SK-N-SH treated with all-trans-retinoic acid at 6 μM for 48 hours (cell line): Measurements from ENCODE around the gene DYSF.

ENCODE experiments used
- BACH2 ChIP-seq: fragments of 250-450 bp; sonication (Bioruptor Pico); IDR thresholded peaks from 2 replicates; pipeline ENCODE4 v1.9.0; 2021; ENCODE audit warnings: mild to moderate bottlenecking, borderline replicate concordance
- CSDC2 ChIP-seq: fragments of 250-450 bp; sonication (Bioruptor Pico); IDR thresholded peaks from 2 replicates; pipeline ENCODE4 v1.5.0; 2020; ENCODE audit warnings: mild to moderate bottlenecking, moderate library complexity
- CSRNP3 ChIP-seq: fragments of 250-450 bp; sonication (Bioruptor Pico); IDR thresholded peaks from 2 replicates; pipeline ENCODE4 v1.5.1; 2021; ENCODE audit warnings: mild to moderate bottlenecking, moderate library complexity
- PATZ1 ChIP-seq: fragments of 250-450 bp; sonication (Bioruptor Pico); IDR thresholded peaks from 2 replicates; pipeline ENCODE4 v1.8.0; 2020; ENCODE audit warnings: mild to moderate bottlenecking, moderate library complexity, borderline replicate concordance
- PPARA ChIP-seq: fragments of 250-450 bp; sonication (Bioruptor Pico); IDR thresholded peaks from 2 replicates; pipeline ENCODE4 v1.5.0; 2020; ENCODE audit warnings: mild to moderate bottlenecking, borderline replicate concordance
- RARB ChIP-seq: fragments of 250-450 bp; sonication (Bioruptor Pico); IDR thresholded peaks from 2 replicates; pipeline ENCODE4 v1.8.0; 2021; ENCODE audit warnings: mild to moderate bottlenecking, moderate library complexity
- SNAI2 ChIP-seq: fragments of 250-450 bp; sonication (Bioruptor Pico); IDR thresholded peaks from 2 replicates; pipeline ENCODE4 v1.5.0; 2020; ENCODE audit warnings: mild to moderate bottlenecking, moderate library complexity
- TOX ChIP-seq: fragments of 250-450 bp; sonication (Bioruptor Pico); IDR thresholded peaks from 2 replicates; pipeline ENCODE4 v1.8.0; 2021; ENCODE audit warnings: mild to moderate bottlenecking, moderate library complexity, borderline replicate concordance
- ZC3H10 ChIP-seq: fragments of 250-450 bp; sonication (Bioruptor Pico); IDR thresholded peaks from 2 replicates; pipeline ENCODE4 v1.5.1; 2021; ENCODE audit warnings: mild to moderate bottlenecking, moderate library complexity
- ZFP3 ChIP-seq: fragments of 250-450 bp; sonication (Bioruptor Pico); IDR thresholded peaks from 2 replicates; pipeline ENCODE4 v1.5.0; 2020; ENCODE audit warnings: mild to moderate bottlenecking, moderate library complexity
- ZFP30 ChIP-seq: fragments of 450-650 bp; formaldehyde crosslinking; IDR thresholded peaks from 2 replicates; pipeline ENCODE4 v1.5.0; 2022; ENCODE audit warnings: mild to moderate bottlenecking, moderate library complexity
- ZNF8 ChIP-seq: fragments of 450-650 bp; formaldehyde crosslinking; IDR thresholded peaks from 2 replicates; pipeline ENCODE4 v1.5.0; 2020; ENCODE audit warnings: mild to moderate bottlenecking, moderate library complexity
- TF ChIP-seq, protein P1 (sequence below): fragments of 250-450 bp; sonication (Bioruptor Pico); IDR thresholded peaks from 2 replicates; pipeline ENCODE4 v1.8.0; 2021; ENCODE audit warnings: low read depth, mild to moderate bottlenecking, moderate library complexity, borderline replicate concordance
- TF ChIP-seq, protein P2 (sequence below): fragments of 250-450 bp; sonication (Bioruptor Pico); IDR thresholded peaks from 2 replicates; pipeline ENCODE4 v1.5.1; 2020; ENCODE audit warnings: low read depth, mild to moderate bottlenecking, moderate library complexity

DNA sequence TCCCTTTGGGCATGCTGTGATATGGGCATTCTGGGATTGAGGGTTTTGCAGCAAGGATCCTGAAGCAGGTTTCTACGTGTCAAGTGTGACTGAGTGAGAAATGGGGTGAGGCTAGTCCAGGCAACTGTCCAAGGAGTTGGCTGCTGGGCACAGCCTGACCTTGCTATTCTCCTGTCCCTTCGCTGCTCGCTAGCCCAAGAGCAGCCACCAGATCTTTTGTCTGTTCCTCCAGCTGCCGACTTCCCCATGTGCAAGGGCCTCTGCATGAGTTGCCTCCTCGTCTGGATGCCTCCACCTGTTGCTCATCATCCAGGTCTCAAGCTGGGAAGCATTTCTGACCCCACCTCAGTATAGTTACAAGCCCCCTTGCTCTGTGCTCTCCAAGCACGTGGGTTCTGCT lies 71.1 kb downstream of the DYSF start:
- no peak for TF ChIP-seq ZFP30 (CRISPR knock-in tag)
- TF ChIP-seq PATZ1 (CRISPR knock-in tag) = no peak
- no peak for TF ChIP-seq ZFP3 (CRISPR knock-in tag)
- TF ChIP-seq RARB (CRISPR knock-in tag) = no peak
- TF ChIP-seq TOX (CRISPR knock-in tag) = no peak
- no peak for TF ChIP-seq BACH2 (CRISPR knock-in tag)
- TF ChIP-seq SNAI2 (CRISPR knock-in tag) = no peak
- TF ChIP-seq CSDC2 (CRISPR knock-in tag) = no peak
- no peak for TF ChIP-seq ZC3H10 (CRISPR knock-in tag)
- no peak for TF ChIP-seq PPARA
- TF ChIP-seq, protein P1, sequence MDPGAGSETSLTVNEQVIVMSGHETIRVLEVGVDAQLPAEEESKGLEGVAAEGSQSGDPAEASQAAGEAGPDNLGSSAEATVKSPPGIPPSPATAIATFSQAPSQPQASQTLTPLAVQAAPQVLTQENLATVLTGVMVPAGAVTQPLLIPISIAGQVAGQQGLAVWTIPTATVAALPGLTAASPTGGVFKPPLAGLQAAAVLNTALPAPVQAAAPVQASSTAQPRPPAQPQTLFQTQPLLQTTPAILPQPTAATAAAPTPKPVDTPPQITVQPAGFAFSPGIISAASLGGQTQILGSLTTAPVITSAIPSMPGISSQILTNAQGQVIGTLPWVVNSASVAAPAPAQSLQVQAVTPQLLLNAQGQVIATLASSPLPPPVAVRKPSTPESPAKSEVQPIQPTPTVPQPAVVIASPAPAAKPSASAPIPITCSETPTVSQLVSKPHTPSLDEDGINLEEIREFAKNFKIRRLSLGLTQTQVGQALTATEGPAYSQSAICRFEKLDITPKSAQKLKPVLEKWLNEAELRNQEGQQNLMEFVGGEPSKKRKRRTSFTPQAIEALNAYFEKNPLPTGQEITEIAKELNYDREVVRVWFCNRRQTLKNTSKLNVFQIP = no peak
- TF ChIP-seq CSRNP3 (CRISPR knock-in tag) = no peak
- TF ChIP-seq, protein P2, sequence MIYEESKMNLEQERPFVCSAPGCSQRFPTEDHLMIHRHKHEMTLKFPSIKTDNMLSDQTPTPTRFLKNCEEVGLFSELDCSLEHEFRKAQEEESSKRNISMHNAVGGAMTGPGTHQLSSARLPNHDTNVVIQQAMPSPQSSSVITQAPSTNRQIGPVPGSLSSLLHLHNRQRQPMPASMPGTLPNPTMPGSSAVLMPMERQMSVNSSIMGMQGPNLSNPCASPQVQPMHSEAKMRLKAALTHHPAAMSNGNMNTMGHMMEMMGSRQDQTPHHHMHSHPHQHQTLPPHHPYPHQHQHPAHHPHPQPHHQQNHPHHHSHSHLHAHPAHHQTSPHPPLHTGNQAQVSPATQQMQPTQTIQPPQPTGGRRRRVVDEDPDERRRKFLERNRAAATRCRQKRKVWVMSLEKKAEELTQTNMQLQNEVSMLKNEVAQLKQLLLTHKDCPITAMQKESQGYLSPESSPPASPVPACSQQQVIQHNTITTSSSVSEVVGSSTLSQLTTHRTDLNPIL = no peak
- TF ChIP-seq ZNF8 (CRISPR knock-in tag) = no peak
